ENCODE data around the gene TSHZ2. TPM values are rescaled to one million over a fixed set of nuclear protein-coding genes. Genes with fewer than 3 reads are reported as not detected.

Gene TSHZ2
- total RNA-seq, 1 experiment from 2014 or later, result 0.07 TPM

- Histone ChIP-seq H3K9me3 (ENCODE audit: control insufficient read depth, low read depth, low read length) (no peaks in the 10 kb centered on the region), H3K23ac (ENCODE audit: insufficient read length, low read depth, low read length) (no peak overlapping the region), H2BK15ac (ENCODE audit: low read depth, low read length) (no peak overlapping the region), H3K27me3 (ENCODE audit: insufficient read depth, low read length) (no peaks in the 10 kb centered on the region), H3K4me1 (ENCODE audit: insufficient read depth, low read length) (no peaks in the 10 kb centered on the region), H2AFZ (ENCODE audit: low read length) (no peak overlapping the region), H2BK5ac (ENCODE audit: insufficient read length, low read length) (no peak overlapping the region), H4K8ac (replicated peaks; ENCODE audit: insufficient read length, low read depth, low read length) (no peak overlapping the region), H4K91ac (ENCODE audit: insufficient read length, low read depth, low read length) (no peak overlapping the region), H3K23me2 (ENCODE audit: insufficient read length, low read depth, low read length, poor library complexity, severe bottlenecking) (no peaks in the 10 kb centered on the region), H3K27ac (ENCODE audit: insufficient read length, low read depth, low read length) (no peak overlapping the region), H4K5ac (ENCODE audit: insufficient read length, low read depth, low read length) (no peak overlapping the region), H3K18ac (ENCODE audit: insufficient read length, low read depth, low read length) (no peak overlapping the region), H2AK5ac (ENCODE audit: insufficient read length, low read length) (no peak overlapping the region), H3K79me2 (ENCODE audit: insufficient read depth, low read length) (no peaks in the 10 kb centered on the region), H2BK120ac (ENCODE audit: low read depth, low read length, poor library complexity, severe bottlenecking) (no peak overlapping the region), H3K4ac (ENCODE audit: low read depth, low read length) (no peak overlapping the region), H3K4me2 (ENCODE audit: insufficient read depth, insufficient read length, low read length) (no peak overlapping the region), H3K56ac (ENCODE audit: insufficient read length, low read depth, low read length) (no peak overlapping the region), H3K79me1 (ENCODE audit: insufficient read depth, low read depth, low read length, poor library complexity, severe bottlenecking) (no peaks in the 10 kb centered on the region), H3K9ac (ENCODE audit: extremely low read depth, insufficient read length, low read length) (no peak overlapping the region), H3T11ph (ENCODE audit: low read length) (no peak overlapping the region), H4K20me1 (ENCODE audit: control insufficient read depth, insufficient read depth, insufficient read length) (no peaks in the 10 kb centered on the region), H2BK12ac (ENCODE audit: insufficient read length, low read depth, low read length) (no peak overlapping the region), H3K14ac (ENCODE audit: insufficient read depth, low read length) (no peak overlapping the region), H2BK20ac (ENCODE audit: low read depth, low read length, poor library complexity, severe bottlenecking) (no peak overlapping the region)
- DNase-seq, result no peak
- no peak overlapping the region for H3K27ac Mint-ChIP-seq
- no peaks in the 10 kb centered on the region for H3K36me3 Mint-ChIP-seq (ENCODE audit: insufficient read depth in 1 of 3, low read depth in 3 of 3)
- TF ChIP-seq, protein P1, sequence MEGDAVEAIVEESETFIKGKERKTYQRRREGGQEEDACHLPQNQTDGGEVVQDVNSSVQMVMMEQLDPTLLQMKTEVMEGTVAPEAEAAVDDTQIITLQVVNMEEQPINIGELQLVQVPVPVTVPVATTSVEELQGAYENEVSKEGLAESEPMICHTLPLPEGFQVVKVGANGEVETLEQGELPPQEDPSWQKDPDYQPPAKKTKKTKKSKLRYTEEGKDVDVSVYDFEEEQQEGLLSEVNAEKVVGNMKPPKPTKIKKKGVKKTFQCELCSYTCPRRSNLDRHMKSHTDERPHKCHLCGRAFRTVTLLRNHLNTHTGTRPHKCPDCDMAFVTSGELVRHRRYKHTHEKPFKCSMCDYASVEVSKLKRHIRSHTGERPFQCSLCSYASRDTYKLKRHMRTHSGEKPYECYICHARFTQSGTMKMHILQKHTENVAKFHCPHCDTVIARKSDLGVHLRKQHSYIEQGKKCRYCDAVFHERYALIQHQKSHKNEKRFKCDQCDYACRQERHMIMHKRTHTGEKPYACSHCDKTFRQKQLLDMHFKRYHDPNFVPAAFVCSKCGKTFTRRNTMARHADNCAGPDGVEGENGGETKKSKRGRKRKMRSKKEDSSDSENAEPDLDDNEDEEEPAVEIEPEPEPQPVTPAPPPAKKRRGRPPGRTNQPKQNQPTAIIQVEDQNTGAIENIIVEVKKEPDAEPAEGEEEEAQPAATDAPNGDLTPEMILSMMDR (conservative IDR thresholded peaks at IDR 0.05), result no peak
- H3K4me3 Mint-ChIP-seq, result no peak overlapping the region
- no peaks in the 10 kb centered on the region for H3K9me3 Mint-ChIP-seq
- H3K4me1 Mint-ChIP-seq, result peaks cover 5 to 6% of the 10 kb centered on the region in 2 experiments; a peak in 3 of 4 replicates
- H3K27me3 Mint-ChIP-seq (ENCODE audit: low read depth), result no peaks in the 10 kb centered on the region
- WGBS (ENCODE audit: extremely low coverage, insufficient read length, low lambda C conversion rate), result no CpG with 5 or more reads among the region's 4 CpGs
These were observed 177.7 kb downstream of the TSHZ2 start for GRCh38 chr20:53149890-53150205.

Measured in H9 (cell line).